NB4 (cell line): ENCODE data around the gene HOXD4.

Experiments
- CTCF ChIP-seq: IDR thresholded peaks from one replicate; pipeline ENCODE4 v1.5.1; 2012; ENCODE audit warnings: low read depth, low read length
- MAX ChIP-seq: IDR thresholded peaks from 2 replicates; pipeline ENCODE4 v1.6.1; 2011; ENCODE audit warnings: low read depth, low read length
- MYC ChIP-seq: IDR thresholded peaks from 2 replicates; pipeline ENCODE4 v1.6.1; 2011; ENCODE audit warnings: low read depth, low read length
- POLR2A ChIP-seq: IDR thresholded peaks from 2 replicates; pipeline ENCODE4 v1.6.1; 2011; ENCODE audit warnings: mild to moderate bottlenecking; ENCODE audit not compliant: insufficient read length; ENCODE audit errors: extremely low read depth

- TF ChIP-seq CTCF (no peak), MYC (no peak), POLR2A (no peak), MAX (no peak)
These were observed 31.3 kb downstream of the HOXD4 start for GRCh38 chr2:176182671-176183070.
